ENCODE data around the gene LRP8.

LRP8 gene

GRCh38 chr1:53321366-53321765, 6.5 kb downstream of the LRP8 start:
- DNase-seq, result no peak

GRCh38 chr1:53320646-53321045, 7.2 kb downstream of the LRP8 start:
- DNase-seq, result no peak

GRCh38 chr1:53319296-53320101, 8.4 kb downstream of the LRP8 start:
- DNase-seq, result no peak

GRCh38 chr1:53317646-53318539, 10.0 kb downstream of the LRP8 start:
- DNase-seq, result no peak

GRCh38 chr1:53316766-53317581, 10.9 kb downstream of the LRP8 start:
- no peak for DNase-seq

GRCh38 chr1:53316424-53316765, 11.5 kb downstream of the LRP8 start:
- DNase-seq, result no peak

GRCh38 chr1:53315456-53316423, 12.1 kb downstream of the LRP8 start:
- DNase-seq, result no peak

GRCh38 chr1:53315046-53315445, 12.8 kb downstream of the LRP8 start:
- no peak for DNase-seq

GRCh38 chr1:53314606-53315005, 13.3 kb downstream of the LRP8 start:
- no peak for DNase-seq

GRCh38 chr1:53314096-53314495, 13.8 kb downstream of the LRP8 start:
- no peak for DNase-seq

- DNase-seq, result no peak
Observed at GRCh38 chr1:53313556-53313955, 14.3 kb downstream of the LRP8 start.

- DNase-seq, result no peak
Observed at GRCh38 chr1:53311702-53312305, 16.1 kb downstream of the LRP8 start.

- no peak for DNase-seq
Observed at GRCh38 chr1:53310847-53311681, 16.8 kb downstream of the LRP8 start.

- DNase-seq, result no peak
Observed at GRCh38 chr1:53309802-53310201, 18.1 kb downstream of the LRP8 start.

GRCh38 chr1:53308506-53308905, 19.4 kb downstream of the LRP8 start:
- no peak for DNase-seq

GRCh38 chr1:53307037-53307436, 20.8 kb downstream of the LRP8 start:
- DNase-seq, result no peak

- no peak for DNase-seq
Observed at GRCh38 chr1:53306168-53306567, 21.7 kb downstream of the LRP8 start.

GRCh38 chr1:53305650-53306049, 22.2 kb downstream of the LRP8 start:
- no peak for DNase-seq

- no peak for DNase-seq
Observed at GRCh38 chr1:53304527-53304926, 23.3 kb downstream of the LRP8 start.

GRCh38 chr1:53303726-53304515, 23.9 kb downstream of the LRP8 start:
- no peak for DNase-seq

All from NK-92 treated with Interleukin-12 subunit alpha and Interleukin-12 subunit beta, amount 100 ng/mL, for 24 hours (cell line).